K562 (cell line): Measurements from ENCODE around the gene MRPL48. TPM values are rescaled to one million over a fixed set of nuclear protein-coding genes. Genes with fewer than 3 reads are reported as not detected.

Source experiments
- ARHGAP35 ChIP-seq: fragments of 450-650 bp; IDR thresholded peaks from 2 replicates; pipeline ENCODE4 v1.6.1; 2018; ENCODE audit not compliant: partially characterized antibody
- FOXK2 ChIP-seq, 2 experiments: fragments of 450-650 bp; IDR thresholded peaks in 1 of 2; conservative IDR thresholded peaks in 1 of 2; 2 replicates each; pipeline ENCODE4 v1.6.1; 2016; ENCODE audit warnings: low read depth in 2 of 2, mild to moderate bottlenecking in 1 of 2
- IFI16 ChIP-seq: fragments of 250-450 bp; sonication (Bioruptor Pico); IDR thresholded peaks from 2 replicates; pipeline ENCODE4 v2.1.2; 2022; ENCODE audit warnings: mild to moderate bottlenecking, inconsistent platforms
- NFXL1 ChIP-seq: fragments of 450-650 bp; formaldehyde crosslinking; IDR thresholded peaks from 2 replicates; pipeline ENCODE4 v1.4.0; 2021; ENCODE audit warnings: mild to moderate bottlenecking
- RBM25 ChIP-seq: fragments of 200-400 bp; formaldehyde crosslinking; IDR thresholded peaks from 2 replicates; pipeline ENCODE4 v1.6.1; 2018; ENCODE audit warnings: low read length, low read depth, moderate library complexity; ENCODE audit not compliant: severe bottlenecking
- SAP30 ChIP-seq: fragments of 200-600 bp; sonication (generic); IDR thresholded peaks from 2 replicates; pipeline ENCODE4 v1.6.1; 2012; ENCODE audit warnings: borderline replicate concordance, low read depth, mild to moderate bottlenecking, moderate library complexity, low read length, control low read depth, inconsistent platforms; ENCODE audit not compliant: insufficient read depth, poor library complexity, severe bottlenecking
- UBTF ChIP-seq, 2 experiments: IDR thresholded peaks; 2 replicates each; pipeline ENCODE4 v1.6.1; 2012; ENCODE audit warnings: improper control_type of control experiment in 2 of 2, low read depth in 2 of 2, low read length in 2 of 2, borderline replicate concordance in 1 of 2
- ZBTB26 ChIP-seq: fragments of 450-650 bp; formaldehyde crosslinking; IDR thresholded peaks from 2 replicates; pipeline ENCODE4 v1.4.0; 2022; ENCODE audit warnings: missing genetic modification characterization
- ZBTB8A ChIP-seq: fragments of 450-650 bp; IDR thresholded peaks from 2 replicates; pipeline ENCODE4 v1.6.1; 2018; ENCODE audit warnings: mild to moderate bottlenecking, moderate library complexity; ENCODE audit not compliant: partially characterized antibody
- ZNF224 ChIP-seq: sonication (generic); formaldehyde crosslinking; IDR thresholded peaks from 2 replicates; pipeline ENCODE4 v1.8.0; 2022; ENCODE audit warnings: mild to moderate bottlenecking, missing genetic modification reagents
- polyA plus RNA-seq, 8 experiments: library from polyadenylated mRNA; depleted of rRNA in 4 of 8; stranded (reverse) in 5 of 8; unstranded in 3 of 8; fragments of >200 nt; fragmentation: Nextera tagmentation in 2 of 8; fragmentation: Illumina TruSeq in 1 of 8; extraction: Ambion mirVana in 2 of 8; extraction: Trizol in 1 of 8; gene quantifications; 2 replicates each; pipeline versions ENCODE4 v1.2.1 to v1.2.3, GENCODE V29; 2011 to 2014; ENCODE audit warnings: inconsistent platforms in 1 of 8, missing spikeins in 1 of 8
- total RNA-seq, 7 experiments: library from RNA; depleted of rRNA in 6 of 7; stranded (reverse); fragments of >200 nt in 6 of 7; fragmentation: Illumina TruSeq in 2 of 7; extraction: Trizol in 2 of 7; gene quantifications; 2 replicates each; pipeline versions ENCODE4 v1.2.1 to v1.2.3, GENCODE V29; 2011 to 2021; ENCODE audit warnings: low replicate concordance in 1 of 7
- TF ChIP-seq, protein P1 (sequence below): sonication (generic); formaldehyde crosslinking; IDR thresholded peaks from 2 replicates; pipeline ENCODE4 v1.5.0; 2020; ENCODE audit warnings: missing genetic modification reagents
- TF ChIP-seq, protein P2 (sequence below): sonication (generic); formaldehyde crosslinking; IDR thresholded peaks from 2 replicates; pipeline ENCODE4 v1.9.0; 2022; ENCODE audit warnings: mild to moderate bottlenecking, missing genetic modification reagents
- TF ChIP-seq, protein P3 (sequence below): fragments of 250-450 bp; sonication (Bioruptor Pico); IDR thresholded peaks from 2 replicates; pipeline ENCODE4 v1.8.0; 2022; ENCODE audit warnings: moderate library complexity, mild to moderate bottlenecking, inconsistent platforms

Gene MRPL48
- total and polyA plus RNA-seq, 9 of the 15 experiments (the other 6 are each of a cell fraction or from before 2014, with no cell fraction given) = 66.0 to 237 (median 104) TPM

DNA sequence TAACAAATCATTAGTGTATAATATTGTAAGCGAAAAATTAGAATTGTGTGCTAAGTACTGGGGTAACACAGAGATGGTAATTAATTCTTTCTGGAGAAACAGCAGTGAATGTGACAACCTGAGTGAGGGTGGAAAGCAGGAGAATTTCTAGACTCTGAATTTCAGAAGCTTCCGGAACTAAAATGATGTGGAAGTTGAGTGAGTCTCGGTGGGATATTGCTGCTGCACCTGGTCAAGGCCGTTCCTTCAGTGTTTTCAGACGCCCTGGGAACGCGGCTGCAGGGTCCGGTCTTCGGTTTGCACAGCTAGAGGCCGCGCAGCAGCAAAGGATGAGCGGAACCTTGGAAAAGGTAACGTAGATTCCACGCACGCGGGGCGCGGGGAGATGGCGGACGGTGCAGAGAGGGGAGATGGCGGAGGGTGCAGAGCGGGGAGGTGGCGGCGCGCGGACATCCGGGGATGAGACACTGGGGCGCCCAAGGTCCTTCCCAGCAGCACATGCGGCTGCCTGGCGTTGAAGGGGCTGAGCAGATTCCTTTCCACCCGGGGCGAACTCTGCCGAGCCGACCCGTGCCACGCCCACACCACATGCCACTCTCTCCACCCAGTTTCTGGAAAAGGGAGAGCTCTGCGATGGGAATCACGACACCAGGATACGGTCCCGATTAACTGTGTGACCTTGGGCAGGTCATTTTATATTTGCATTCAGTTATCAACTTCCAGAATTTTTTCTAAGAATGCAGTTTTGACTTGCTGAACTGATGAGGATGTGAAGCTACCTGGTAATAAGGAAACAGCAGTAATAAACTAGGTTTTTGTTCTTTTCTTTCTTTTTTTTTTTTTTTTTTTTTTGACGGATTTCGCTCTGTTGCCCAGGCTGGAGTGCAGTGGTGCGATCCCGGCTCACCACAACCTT, at the start of gene MRPL48 (continued):
- TF ChIP-seq, protein P1, sequence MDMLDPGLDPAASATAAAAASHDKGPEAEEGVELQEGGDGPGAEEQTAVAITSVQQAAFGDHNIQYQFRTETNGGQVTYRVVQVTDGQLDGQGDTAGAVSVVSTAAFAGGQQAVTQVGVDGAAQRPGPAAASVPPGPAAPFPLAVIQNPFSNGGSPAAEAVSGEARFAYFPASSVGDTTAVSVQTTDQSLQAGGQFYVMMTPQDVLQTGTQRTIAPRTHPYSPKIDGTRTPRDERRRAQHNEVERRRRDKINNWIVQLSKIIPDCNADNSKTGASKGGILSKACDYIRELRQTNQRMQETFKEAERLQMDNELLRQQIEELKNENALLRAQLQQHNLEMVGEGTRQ (CRISPR knock-in tag) = no peak; the same call in 1 of the 2 replicates
- TF ChIP-seq RBM25 (no peak), NFXL1 (CRISPR knock-in tag) (no peak), ZBTB8A (no peak), UBTF (IDR thresholded peaks at IDR 0.05; ENCODE audit: borderline replicate concordance in 1 of 2, low read depth in 2 of 2, low read length in 2 of 2) (peak in 1 of 2 experiments; percentile 33; a peak in 1 of 4 replicates), ZNF224 (CRISPR knock-in tag) (peak; percentile 62; the same call in 1 of the 2 replicates), FOXK2 (conservative IDR thresholded peaks at IDR 0.05 in 1 of 2, IDR thresholded peaks at IDR 0.05 in 1 of 2; ENCODE audit: low read depth in 2 of 2) (peak; percentile 72 to 80; a peak in 3 of 4 replicates), SAP30 (peak; percentile 68), ARHGAP35 (no peak), ZBTB26 (CRISPR knock-in tag) (no peak), IFI16 (CRISPR knock-in tag) (no peak)
- TF ChIP-seq, protein P2, sequence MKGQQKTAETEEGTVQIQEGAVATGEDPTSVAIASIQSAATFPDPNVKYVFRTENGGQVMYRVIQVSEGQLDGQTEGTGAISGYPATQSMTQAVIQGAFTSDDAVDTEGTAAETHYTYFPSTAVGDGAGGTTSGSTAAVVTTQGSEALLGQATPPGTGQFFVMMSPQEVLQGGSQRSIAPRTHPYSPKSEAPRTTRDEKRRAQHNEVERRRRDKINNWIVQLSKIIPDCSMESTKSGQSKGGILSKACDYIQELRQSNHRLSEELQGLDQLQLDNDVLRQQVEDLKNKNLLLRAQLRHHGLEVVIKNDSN (CRISPR knock-in tag) = peak; percentile 61
- TF ChIP-seq, protein P3, sequence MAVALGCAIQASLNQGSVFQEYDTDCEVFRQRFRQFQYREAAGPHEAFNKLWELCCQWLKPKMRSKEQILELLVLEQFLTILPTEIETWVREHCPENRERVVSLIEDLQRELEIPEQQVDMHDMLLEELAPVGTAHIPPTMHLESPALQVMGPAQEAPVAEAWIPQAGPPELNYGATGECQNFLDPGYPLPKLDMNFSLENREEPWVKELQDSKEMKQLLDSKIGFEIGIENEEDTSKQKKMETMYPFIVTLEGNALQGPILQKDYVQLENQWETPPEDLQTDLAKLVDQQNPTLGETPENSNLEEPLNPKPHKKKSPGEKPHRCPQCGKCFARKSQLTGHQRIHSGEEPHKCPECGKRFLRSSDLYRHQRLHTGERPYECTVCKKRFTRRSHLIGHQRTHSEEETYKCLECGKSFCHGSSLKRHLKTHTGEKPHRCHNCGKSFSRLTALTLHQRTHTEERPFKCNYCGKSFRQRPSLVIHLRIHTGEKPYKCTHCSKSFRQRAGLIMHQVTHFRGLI (CRISPR knock-in tag) = no peak
